Fibroblast of skin of right biceps (primary cell): ENCODE measurements around the gene PLSCR1.
A peak's percentile ranks its signal among the peaks of the same experiment; 100 is the strongest.

Experiments used
- DNase-seq: peaks from one replicate; pipeline ENCODE4 v3.0.0-alpha.2; 2013

Gene PLSCR1, protein sequence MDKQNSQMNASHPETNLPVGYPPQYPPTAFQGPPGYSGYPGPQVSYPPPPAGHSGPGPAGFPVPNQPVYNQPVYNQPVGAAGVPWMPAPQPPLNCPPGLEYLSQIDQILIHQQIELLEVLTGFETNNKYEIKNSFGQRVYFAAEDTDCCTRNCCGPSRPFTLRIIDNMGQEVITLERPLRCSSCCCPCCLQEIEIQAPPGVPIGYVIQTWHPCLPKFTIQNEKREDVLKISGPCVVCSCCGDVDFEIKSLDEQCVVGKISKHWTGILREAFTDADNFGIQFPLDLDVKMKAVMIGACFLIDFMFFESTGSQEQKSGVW

GRCh38 chr3:146544002-146544928 is at the start of gene PLSCR1:
Gene PLSCR1 (minus strand): TSS chr3:146544607. CDS start chr3:146536552, 8,055 bp downstream.
- peak; percentile 97 for DNase-seq

DNA sequence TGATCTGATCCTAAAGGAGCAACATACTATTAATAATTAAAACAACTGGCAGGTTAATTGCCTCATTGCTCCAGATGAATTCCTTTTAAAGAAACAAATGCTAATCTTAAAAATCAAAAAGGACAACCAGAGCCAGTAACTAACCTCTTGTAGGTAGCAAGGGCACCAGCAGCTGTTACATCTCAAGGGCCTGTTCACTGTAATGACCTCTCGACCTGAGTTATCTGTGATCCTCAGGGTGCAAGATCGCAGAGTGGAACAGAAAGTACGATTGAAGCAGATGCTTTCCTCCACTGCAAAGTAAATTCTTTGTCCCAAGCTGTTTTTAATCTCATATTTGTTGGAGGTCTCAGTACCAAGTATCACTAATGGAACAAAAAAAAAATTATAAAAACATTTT is 49.4 kb upstream of the PLSCR1 start:
- no peak for DNase-seq

DNA sequence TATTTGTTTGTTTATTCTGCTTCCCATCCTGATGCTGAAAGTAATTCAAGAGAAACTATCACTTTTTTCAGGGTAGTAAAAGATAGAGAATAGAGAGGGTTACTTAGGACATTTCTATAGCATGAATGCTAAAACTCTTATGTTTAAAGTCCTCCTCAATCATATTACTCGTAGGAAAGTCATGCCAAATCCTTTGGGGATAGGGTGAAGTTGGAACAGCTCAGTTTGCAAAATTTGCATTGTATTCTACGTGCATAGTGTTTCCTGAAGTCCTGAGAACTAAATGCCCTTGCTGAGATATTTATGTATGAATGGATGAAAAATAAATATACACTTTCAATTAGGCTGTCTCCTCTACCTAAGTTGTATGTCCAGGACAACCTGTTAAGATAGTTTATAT is 46.1 kb upstream of the PLSCR1 start:
- peak; percentile 82 for DNase-seq

GRCh38 chr3:146589899-146590508 is 45.6 kb upstream of the PLSCR1 start:
- DNase-seq = peak; percentile 57

- no peak for DNase-seq
Observed at GRCh38 chr3:146585156-146585555, 40.7 kb upstream of the PLSCR1 start.

DNA sequence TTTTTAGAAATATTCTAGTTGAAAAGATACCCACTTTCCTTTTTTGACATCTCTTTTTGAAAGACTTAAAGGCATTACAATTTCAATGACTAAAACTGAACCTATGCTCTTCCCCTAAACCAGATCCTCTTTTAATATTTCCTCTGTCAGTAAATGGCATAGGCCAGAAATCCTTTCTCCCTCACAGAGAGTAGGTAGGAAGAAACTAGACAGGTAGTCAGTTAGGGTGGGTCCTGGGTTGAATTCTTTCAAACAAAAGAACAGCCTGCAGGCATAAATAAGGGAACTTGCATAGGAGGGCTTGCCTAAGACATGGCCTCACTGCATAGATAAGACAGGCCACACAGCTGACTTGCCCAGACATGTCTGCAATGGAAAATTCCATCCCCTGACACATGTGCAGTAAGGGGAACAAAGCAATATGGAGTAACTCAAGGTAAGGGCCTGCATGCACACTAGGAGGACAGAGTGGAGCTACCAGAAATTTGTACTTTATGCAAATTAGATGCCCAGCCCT is 37.6 kb upstream of the PLSCR1 start:
- no peak for DNase-seq

DNA sequence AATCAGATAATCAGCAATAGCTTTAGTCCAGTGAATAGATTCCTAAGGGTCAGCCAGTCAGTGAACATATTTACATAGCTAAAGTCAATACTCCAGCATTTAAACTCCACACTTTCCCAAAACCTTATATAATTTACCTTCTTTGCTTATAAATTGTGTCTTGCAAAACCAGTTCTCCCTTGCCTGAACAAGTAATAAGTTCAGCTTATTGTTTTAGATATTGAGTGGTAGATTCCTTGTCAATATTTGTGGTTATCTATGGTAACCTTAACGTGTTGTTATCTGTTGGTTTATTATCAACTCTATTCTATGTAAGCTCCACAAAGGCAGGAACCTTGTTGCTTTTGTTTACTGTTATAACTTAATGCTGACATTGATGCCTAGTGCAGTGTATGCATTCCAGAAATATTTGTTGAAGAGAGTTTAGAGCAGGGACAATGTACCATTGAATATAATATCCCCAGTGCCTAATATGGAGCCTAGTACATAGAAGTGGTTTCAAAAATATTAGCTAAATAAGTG is 36.7 kb upstream of the PLSCR1 start:
- no peak for DNase-seq

DNA sequence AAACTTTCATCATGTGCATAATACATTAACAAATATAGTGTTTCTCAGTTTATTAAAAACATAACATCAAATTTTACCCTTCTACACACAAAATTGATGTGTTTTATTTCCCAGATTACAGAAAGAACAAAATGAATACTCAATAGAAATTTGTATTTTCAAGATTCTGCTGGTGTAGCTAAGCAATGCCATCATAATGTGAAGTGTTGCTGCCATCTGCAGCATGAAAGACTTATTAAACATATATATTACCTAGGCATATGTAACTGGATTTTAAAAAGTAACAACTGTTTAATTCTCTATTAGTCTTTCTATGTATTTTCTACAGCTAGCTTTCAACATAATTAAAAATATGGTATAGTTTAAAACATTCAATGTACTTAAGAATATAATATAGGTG is 33.3 kb upstream of the PLSCR1 start:
- peak; percentile 51 for DNase-seq

DNA sequence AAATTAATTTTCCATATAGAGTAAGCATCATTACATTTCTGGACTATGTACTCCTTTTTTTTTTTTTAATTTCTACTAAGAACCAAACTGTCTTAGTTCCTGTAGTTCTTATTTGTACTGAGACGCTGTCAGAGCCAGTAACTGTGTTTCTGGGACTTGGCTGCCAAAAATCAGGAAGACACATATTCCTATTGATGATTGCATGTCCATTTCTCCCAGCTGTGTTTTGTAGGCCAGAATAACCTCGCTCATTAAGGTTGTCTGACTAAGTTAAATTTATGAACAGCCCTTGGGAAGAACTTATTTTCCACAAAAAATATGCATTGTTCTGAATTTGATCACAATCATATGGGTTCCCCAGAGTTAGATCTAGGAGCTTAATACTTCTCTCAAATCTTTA is 31.2 kb upstream of the PLSCR1 start:
- DNase-seq = no peak

DNA sequence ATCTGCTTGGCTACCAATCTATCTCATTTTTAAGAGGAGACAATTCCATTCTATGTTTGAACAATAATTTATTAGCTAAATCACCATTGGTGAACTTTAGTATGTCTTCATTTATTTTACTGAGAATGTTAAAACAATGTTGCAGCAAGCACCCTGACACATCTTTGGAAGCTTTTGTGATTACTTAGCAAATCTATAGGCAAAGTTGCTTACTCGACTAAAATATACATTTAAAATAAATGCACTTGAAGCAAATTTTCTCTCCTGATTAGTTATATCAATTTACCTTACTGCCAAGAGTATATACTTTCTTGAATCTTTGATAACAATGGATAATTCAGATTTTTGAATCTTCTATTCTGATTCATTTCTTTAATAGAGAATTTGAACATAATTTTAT is 29.8 kb upstream of the PLSCR1 start:
- no peak for DNase-seq

- DNase-seq = no peak
Observed at GRCh38 chr3:146569314-146569713, 24.9 kb upstream of the PLSCR1 start.

DNA sequence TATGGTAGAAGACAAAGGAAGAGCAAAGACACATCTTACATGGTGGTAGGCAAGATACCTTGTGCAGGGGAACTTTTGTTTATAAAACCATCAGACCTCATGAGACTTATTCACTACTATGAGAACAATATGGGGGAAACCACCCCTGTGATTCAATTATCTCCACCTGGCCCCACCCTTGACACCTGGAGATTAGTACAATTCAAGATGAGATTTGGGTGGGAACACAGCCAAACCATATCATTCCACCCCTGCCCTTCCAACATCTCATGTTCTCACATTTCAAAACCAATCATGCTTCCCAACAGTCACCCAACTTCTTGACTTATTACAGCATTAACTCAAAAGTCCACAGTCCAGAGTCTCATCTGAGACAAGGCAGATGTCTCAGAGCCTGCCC is 21.7 kb upstream of the PLSCR1 start:
- DNase-seq = no peak

DNA sequence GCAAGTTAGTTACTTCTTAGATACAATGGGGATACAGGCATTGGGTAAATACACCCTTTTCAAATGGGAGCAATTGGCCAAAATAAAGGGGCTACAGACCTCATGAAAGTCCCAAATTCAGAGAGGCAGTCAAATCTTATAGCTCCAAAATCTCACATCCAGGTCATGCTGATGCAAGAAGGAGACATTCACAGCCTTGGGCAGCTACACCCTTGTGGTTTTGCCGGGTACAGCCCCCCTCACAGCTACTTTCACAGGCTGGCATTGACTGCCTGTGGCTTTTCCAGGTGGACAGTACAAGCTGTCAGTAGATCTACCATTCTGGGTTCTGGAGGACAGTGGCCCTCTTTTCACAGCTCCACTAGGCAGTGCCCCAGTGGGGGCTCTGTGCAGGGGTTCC is 17.5 kb upstream of the PLSCR1 start:
- no peak for DNase-seq

GRCh38 chr3:146561463-146561862 is 17.1 kb upstream of the PLSCR1 start:
- DNase-seq = no peak

- DNase-seq = no peak
Observed at GRCh38 chr3:146560678-146561077, 16.3 kb upstream of the PLSCR1 start.

DNA sequence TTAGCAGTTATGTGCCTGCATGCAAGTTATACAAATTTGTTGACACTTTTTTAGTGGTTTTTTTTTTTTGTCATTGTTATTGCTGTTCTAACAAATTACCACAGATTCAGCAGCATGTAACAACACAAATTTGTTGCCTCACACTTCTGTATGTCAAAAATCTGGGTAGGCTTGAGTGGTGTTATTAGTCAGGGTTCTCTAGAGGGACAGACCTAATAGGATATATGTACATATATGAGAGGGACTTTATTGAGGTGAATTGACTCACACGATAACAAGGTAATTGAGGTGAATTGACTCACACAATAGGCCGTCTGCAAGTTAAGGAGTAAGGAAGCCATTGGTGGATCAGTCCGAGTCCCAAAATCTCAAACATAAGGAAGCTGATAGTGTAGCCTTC is 15.0 kb upstream of the PLSCR1 start:
- no peak for DNase-seq

GRCh38 chr3:146558781-146559180 is 14.4 kb upstream of the PLSCR1 start:
- DNase-seq = no peak

DNA sequence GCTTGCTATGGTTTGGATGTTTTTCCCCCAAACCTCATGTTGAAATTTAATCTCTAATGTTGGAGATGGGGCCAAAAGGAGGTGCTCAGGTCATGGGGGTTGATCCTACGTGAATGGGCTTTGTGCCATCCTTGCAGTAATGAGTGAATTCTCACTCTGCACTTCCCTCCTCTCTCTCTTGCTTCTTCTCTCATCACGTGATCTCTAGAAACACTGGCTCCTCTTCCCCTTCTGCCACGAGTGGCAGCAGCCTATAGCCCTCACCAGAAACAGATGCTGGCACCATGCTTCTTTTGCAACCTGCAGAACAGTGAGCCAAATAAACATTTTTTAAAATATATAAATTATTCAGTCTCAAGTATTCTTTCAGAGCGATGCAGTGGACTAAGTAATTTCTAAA is 13.3 kb upstream of the PLSCR1 start:
- DNase-seq = no peak

- DNase-seq = no peak
Observed at GRCh38 chr3:146555311-146555710, 10.9 kb upstream of the PLSCR1 start.

DNA sequence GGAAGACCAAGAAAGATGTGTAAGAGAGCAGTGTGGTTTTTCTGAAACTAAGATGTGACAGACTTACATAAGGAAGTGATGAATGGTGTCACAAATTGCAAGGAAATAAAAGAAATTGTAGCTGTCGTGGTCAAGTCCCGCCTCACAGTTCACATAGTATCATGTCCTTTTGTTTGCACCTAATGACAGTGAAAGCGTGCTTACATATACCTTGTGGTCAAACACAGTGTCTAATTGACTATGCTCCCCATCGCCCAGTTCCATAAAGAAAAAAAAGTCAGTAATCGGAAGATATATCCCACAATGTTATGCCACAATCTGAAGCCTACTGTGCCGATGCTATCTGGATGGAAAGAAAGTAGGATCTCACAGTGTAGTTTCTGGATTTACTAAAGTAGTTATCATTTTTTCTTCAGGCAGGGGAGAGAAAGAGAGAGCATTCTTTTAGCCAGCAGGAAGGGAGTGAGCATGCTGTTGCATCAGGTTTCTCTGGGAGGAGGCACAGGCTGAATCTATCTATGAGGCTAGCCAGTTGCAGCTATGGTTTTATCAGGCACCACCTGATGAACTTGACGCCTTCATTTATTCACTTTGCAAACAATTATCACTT is 9.8 kb upstream of the PLSCR1 start:
- peak; percentile 16 for DNase-seq

GRCh38 chr3:146550743-146551510 is 6.5 kb upstream of the PLSCR1 start:
- peak; percentile 90 for DNase-seq

DNA sequence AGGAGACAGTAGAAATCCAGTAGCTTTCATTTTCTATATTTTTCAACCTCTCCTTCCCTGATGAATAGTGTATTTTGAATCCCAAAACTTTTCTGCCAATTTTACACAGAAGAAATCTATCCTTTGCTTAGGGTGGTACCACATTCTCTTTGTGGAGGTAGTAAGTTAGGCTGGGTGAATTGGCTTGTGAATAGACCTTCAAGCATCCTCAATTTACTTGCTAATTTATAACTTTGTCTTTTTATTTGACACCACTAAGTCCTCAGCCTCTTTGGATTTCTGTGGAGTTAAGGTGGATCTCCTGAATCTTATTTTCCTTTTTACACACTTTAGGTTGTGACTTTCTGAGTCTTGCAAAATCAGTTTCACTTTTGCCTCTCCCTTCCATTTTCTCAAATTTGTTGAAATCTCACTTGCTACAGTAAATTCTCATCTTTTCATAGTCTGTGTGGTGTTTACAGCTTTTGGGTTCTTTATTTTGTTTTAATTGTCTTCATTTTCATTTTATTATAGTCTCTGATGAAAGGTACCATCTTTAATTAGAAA is 5.7 kb upstream of the PLSCR1 start:
- DNase-seq = no peak
